Epithelial cell of prostate (primary cell): ENCODE data around the gene DROSHA.

Experiments used
- DNase-seq: peaks from one replicate; pipeline ENCODE4 v3.0.0-alpha.2; 2011; ENCODE audit warnings: low read depth, low spot score
- H3K27ac ChIP-seq: fragments of 450-650 bp; 2 replicates; pipeline ENCODE4 v1.5.1; 2017; ENCODE audit warnings: mild to moderate bottlenecking

DROSHA gene

GRCh38 chr5:31476738-31477141 is 55.2 kb downstream of the DROSHA start:
- H3K27ac ChIP-seq = no peak overlapping the region
- no peak for DNase-seq

GRCh38 chr5:31471916-31472315 is 60.0 kb downstream of the DROSHA start:
- DNase-seq = no peak
- no peak overlapping the region for H3K27ac ChIP-seq

- H3K27ac ChIP-seq = no peak overlapping the region
- DNase-seq = no peak
Measured at GRCh38 chr5:31471040-31471439, 60.9 kb downstream of the DROSHA start.

GRCh38 chr5:31470608-31471007 is 61.3 kb downstream of the DROSHA start:
- no peak overlapping the region for H3K27ac ChIP-seq

GRCh38 chr5:31469886-31470285 is 62.0 kb downstream of the DROSHA start:
- no peak for DNase-seq
- no peak overlapping the region for H3K27ac ChIP-seq

More at GRCh38 chr5:31470608-31471007, 61.3 kb downstream of the DROSHA start:
- no peak for DNase-seq

GRCh38 chr5:31469466-31469865 is 62.4 kb downstream of the DROSHA start:
- no peak for DNase-seq
- no peak overlapping the region for H3K27ac ChIP-seq

- no peak for DNase-seq
- no peak overlapping the region for H3K27ac ChIP-seq
Measured at GRCh38 chr5:31465291-31465690, 66.6 kb downstream of the DROSHA start.

GRCh38 chr5:31464081-31464480 is 67.8 kb downstream of the DROSHA start:
- no peak for DNase-seq

GRCh38 chr5:31463351-31463750 is 68.5 kb downstream of the DROSHA start:
- no peak overlapping the region for H3K27ac ChIP-seq
- no peak for DNase-seq

More at GRCh38 chr5:31464081-31464480, 67.8 kb downstream of the DROSHA start:
- H3K27ac ChIP-seq = no peak overlapping the region

GRCh38 chr5:31459594-31459993 is 72.3 kb downstream of the DROSHA start:
- DNase-seq = no peak
- H3K27ac ChIP-seq = no peak overlapping the region

- DNase-seq = no peak
- no peak overlapping the region for H3K27ac ChIP-seq
Measured at GRCh38 chr5:31455172-31455571, 76.7 kb downstream of the DROSHA start.

GRCh38 chr5:31453522-31453921 is 78.4 kb downstream of the DROSHA start:
- no peak overlapping the region for H3K27ac ChIP-seq
- DNase-seq = no peak

- no peak overlapping the region for H3K27ac ChIP-seq
- no peak for DNase-seq
Measured at GRCh38 chr5:31452314-31452713, 79.6 kb downstream of the DROSHA start.

GRCh38 chr5:31449962-31450361 is 81.9 kb downstream of the DROSHA start:
- no peak overlapping the region for H3K27ac ChIP-seq
- no peak for DNase-seq

- no peak for DNase-seq
- no peak overlapping the region for H3K27ac ChIP-seq
Measured at GRCh38 chr5:31449174-31449573, 82.7 kb downstream of the DROSHA start.

GRCh38 chr5:31445041-31445600 is 86.8 kb downstream of the DROSHA start:
- no peak for DNase-seq

GRCh38 chr5:31443572-31443971 is 88.3 kb downstream of the DROSHA start:
- no peak overlapping the region for H3K27ac ChIP-seq
- DNase-seq = no peak

More at GRCh38 chr5:31445041-31445600, 86.8 kb downstream of the DROSHA start:
- H3K27ac ChIP-seq = no peak overlapping the region

GRCh38 chr5:31442058-31442745 is 89.7 kb downstream of the DROSHA start:
- no peak overlapping the region for H3K27ac ChIP-seq
- no peak for DNase-seq

GRCh38 chr5:31436851-31437250 is 95.0 kb downstream of the DROSHA start:
- DNase-seq = no peak
- H3K27ac ChIP-seq = no peak overlapping the region

GRCh38 chr5:31435730-31436129 is 96.2 kb downstream of the DROSHA start:
- H3K27ac ChIP-seq = no peak overlapping the region
- no peak for DNase-seq

- H3K27ac ChIP-seq = no peak overlapping the region
- no peak for DNase-seq
Measured at GRCh38 chr5:31434898-31435297, 97.0 kb downstream of the DROSHA start.

GRCh38 chr5:31433229-31433628 is 98.7 kb downstream of the DROSHA start:
- DNase-seq = no peak
- no peak overlapping the region for H3K27ac ChIP-seq
